HL-60 (cell line): ENCODE data around the gene NKAIN2.

Experiments used
- DNase-seq, 2 experiments: peaks; one replicate each; pipeline ENCODE4 v3.0.0-alpha.2; 2010 to 2020; ENCODE audit warnings: low read depth in 1 of 2, low spot score in 1 of 2
- H3K27ac ChIP-seq: fragments of 250-450 bp; sonication (Bioruptor Pico); replicated peaks from 2 replicates; pipeline ENCODE4 v1.5.1; 2020; ENCODE audit warnings: mild to moderate bottlenecking, moderate library complexity
- H3K27me3 ChIP-seq: fragments of 250-450 bp; sonication (Bioruptor Pico); 2 replicates; pipeline ENCODE4 v1.5.1; 2021; ENCODE audit warnings: mild to moderate bottlenecking, moderate library complexity; ENCODE audit not compliant: insufficient read depth, poor library complexity, severe bottlenecking
- H3K4me3 ChIP-seq: replicated peaks from 2 replicates; pipeline ENCODE4 v1.5.1; 2011; ENCODE audit warnings: mild to moderate bottlenecking, control low read depth, low read length; ENCODE audit not compliant: insufficient read depth
- GABPA ChIP-seq: IDR thresholded peaks from 2 replicates; pipeline ENCODE4 v1.6.1; 2012; ENCODE audit warnings: low read depth
- POLR2AphosphoS5 ChIP-seq: IDR thresholded peaks from 2 replicates; pipeline ENCODE4 v1.6.1; 2012; ENCODE audit warnings: low read depth
- SPI1 ChIP-seq: IDR thresholded peaks from 2 replicates; pipeline ENCODE4 v1.6.1; 2012; ENCODE audit warnings: low read depth, mild to moderate bottlenecking, borderline replicate concordance
- TF ChIP-seq, protein P1 (sequence below): IDR thresholded peaks from one replicate; pipeline ENCODE4 v1.5.1; 2011; ENCODE audit warnings: low read length, control low read depth, inconsistent platforms; ENCODE audit not compliant: insufficient read depth
- TF ChIP-seq, protein P2 (sequence below): IDR thresholded peaks from 2 replicates; pipeline ENCODE4 v1.6.1; 2012; ENCODE audit warnings: low read depth; ENCODE audit not compliant: insufficient replicate concordance

Gene NKAIN2

DNA sequence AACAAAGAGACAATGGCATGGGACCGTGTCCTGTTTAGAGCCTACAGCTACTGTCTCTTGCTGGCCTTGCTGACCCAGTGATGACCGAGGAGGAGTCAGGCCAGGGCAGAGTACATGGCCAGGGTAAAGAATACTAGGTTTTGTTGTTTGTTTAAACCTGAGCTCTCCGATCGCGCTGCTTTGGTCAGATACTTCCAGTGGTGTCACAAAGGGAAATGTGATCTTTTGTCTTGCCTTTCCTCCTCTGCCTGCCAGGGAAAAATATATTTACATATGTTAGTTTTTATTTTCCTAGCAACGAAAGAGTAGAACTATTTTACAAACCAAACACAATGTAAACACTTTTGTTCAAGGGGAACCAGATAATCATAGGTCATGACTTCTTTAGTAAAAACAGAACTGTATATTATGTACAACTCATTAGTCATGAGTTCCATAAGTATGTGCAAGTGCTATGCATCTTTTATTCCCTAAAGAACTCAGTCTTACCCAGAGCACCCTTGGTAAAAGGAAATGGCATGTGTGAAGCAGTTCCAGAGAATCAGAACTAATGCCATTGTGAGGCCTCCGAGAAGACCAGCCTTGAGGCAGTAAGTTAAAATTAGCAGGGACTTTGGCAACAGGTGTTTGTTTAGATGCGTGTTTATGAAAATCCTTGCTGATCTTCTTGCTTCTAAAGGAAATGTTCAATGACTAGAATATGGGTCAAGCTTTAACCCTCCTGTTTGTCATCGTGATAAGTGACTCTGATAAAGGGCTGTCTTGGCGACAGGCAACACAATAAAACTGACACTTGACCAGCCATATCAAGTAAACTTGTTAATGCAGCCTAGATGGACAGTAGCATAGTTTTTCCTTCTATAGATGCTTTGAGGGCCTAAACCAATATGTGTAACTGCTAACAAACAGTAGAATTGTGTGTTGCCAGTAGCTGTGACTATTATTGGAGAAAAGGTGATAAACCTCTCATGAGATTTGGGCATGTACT lies 204.6 kb downstream of the NKAIN2 start:
- H3K27ac ChIP-seq: no peak overlapping the region
- no peak overlapping the region for H3K4me3 ChIP-seq
- TF ChIP-seq SPI1 (no peak), POLR2AphosphoS5 (no peak), GABPA (no peak)
- TF ChIP-seq, protein P1, sequence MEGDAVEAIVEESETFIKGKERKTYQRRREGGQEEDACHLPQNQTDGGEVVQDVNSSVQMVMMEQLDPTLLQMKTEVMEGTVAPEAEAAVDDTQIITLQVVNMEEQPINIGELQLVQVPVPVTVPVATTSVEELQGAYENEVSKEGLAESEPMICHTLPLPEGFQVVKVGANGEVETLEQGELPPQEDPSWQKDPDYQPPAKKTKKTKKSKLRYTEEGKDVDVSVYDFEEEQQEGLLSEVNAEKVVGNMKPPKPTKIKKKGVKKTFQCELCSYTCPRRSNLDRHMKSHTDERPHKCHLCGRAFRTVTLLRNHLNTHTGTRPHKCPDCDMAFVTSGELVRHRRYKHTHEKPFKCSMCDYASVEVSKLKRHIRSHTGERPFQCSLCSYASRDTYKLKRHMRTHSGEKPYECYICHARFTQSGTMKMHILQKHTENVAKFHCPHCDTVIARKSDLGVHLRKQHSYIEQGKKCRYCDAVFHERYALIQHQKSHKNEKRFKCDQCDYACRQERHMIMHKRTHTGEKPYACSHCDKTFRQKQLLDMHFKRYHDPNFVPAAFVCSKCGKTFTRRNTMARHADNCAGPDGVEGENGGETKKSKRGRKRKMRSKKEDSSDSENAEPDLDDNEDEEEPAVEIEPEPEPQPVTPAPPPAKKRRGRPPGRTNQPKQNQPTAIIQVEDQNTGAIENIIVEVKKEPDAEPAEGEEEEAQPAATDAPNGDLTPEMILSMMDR: no peak
- TF ChIP-seq, protein P2, sequence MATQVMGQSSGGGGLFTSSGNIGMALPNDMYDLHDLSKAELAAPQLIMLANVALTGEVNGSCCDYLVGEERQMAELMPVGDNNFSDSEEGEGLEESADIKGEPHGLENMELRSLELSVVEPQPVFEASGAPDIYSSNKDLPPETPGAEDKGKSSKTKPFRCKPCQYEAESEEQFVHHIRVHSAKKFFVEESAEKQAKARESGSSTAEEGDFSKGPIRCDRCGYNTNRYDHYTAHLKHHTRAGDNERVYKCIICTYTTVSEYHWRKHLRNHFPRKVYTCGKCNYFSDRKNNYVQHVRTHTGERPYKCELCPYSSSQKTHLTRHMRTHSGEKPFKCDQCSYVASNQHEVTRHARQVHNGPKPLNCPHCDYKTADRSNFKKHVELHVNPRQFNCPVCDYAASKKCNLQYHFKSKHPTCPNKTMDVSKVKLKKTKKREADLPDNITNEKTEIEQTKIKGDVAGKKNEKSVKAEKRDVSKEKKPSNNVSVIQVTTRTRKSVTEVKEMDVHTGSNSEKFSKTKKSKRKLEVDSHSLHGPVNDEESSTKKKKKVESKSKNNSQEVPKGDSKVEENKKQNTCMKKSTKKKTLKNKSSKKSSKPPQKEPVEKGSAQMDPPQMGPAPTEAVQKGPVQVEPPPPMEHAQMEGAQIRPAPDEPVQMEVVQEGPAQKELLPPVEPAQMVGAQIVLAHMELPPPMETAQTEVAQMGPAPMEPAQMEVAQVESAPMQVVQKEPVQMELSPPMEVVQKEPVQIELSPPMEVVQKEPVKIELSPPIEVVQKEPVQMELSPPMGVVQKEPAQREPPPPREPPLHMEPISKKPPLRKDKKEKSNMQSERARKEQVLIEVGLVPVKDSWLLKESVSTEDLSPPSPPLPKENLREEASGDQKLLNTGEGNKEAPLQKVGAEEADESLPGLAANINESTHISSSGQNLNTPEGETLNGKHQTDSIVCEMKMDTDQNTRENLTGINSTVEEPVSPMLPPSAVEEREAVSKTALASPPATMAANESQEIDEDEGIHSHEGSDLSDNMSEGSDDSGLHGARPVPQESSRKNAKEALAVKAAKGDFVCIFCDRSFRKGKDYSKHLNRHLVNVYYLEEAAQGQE: no peak
- no peak for DNase-seq
- no peaks in the 10 kb centered on the region for H3K27me3 ChIP-seq

DNA sequence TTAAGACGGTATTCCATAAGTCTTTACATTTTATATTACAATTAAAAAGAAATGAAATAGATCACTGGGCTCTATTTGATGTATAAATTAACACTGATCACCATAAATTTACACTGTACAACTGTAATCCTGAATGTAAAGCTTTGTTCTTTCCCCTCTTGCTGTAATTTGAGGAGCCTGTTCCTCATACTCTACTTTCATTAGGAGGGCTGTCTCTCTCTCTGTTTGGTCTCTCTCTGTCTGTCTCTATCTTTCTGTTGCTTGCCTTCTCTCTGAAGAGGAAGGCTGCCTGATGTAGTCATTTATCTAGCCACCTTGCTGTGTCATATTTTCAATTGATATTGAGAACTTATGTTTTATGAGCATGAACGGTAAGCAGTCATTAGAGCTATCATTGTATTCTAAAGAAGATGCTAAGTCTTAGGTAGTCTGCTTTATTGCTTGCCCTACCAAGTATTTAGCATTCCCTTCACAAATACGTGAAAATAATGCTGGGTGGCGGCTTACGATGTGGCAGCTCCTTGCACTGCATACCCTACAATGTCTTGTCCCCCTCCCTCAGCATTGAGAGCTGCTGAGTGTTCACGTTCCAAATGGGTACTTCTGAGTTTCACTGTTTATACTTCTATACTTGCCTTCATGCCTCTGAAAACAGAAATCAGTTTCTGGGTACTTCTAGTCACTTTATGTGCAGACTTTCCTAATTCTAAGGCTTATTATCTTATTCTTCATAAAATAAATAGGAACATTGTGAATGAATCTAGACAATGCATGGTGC lies 205.5 kb downstream of the NKAIN2 start:
- no peak for TF ChIP-seq GABPA
- no peak for TF ChIP-seq POLR2AphosphoS5
- TF ChIP-seq, protein P1: no peak
- TF ChIP-seq, protein P2: no peak
- TF ChIP-seq SPI1: no peak
- Histone ChIP-seq H3K4me3 (no peak overlapping the region), H3K27me3 (no peaks in the 10 kb centered on the region), H3K27ac (no peak overlapping the region)
- no peak for DNase-seq

DNA sequence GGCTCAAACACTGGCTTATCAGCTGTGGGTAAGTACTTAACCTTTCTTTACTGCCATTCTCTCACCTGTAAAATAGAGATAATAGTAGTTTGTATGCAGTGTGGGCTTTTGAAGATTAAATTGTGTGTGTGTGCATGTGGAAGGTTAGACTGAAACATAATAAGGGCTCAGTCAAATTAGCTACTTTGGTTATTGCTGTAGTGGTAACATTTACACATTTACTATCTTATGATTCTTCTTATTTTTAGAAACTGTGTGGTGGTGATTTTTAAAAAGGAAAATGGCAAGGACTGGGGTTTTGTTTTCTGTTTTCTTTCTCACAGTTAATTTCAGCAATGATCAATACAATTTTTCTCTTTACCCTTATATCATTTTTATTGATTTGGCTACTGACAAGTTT lies 206.9 kb downstream of the NKAIN2 start:
- TF ChIP-seq GABPA (no peak), SPI1 (no peak), POLR2AphosphoS5 (no peak)
- TF ChIP-seq, protein P2: no peak
- TF ChIP-seq, protein P1: no peak
- H3K27me3 ChIP-seq: no peaks in the 10 kb centered on the region
- H3K4me3 ChIP-seq: no peak overlapping the region
- no peak overlapping the region for H3K27ac ChIP-seq
- no peak for DNase-seq
